ENCODE results near the gene HRH3.
A peak's percentile ranks its signal among the peaks of the same experiment; 100 is the strongest.

DNA sequence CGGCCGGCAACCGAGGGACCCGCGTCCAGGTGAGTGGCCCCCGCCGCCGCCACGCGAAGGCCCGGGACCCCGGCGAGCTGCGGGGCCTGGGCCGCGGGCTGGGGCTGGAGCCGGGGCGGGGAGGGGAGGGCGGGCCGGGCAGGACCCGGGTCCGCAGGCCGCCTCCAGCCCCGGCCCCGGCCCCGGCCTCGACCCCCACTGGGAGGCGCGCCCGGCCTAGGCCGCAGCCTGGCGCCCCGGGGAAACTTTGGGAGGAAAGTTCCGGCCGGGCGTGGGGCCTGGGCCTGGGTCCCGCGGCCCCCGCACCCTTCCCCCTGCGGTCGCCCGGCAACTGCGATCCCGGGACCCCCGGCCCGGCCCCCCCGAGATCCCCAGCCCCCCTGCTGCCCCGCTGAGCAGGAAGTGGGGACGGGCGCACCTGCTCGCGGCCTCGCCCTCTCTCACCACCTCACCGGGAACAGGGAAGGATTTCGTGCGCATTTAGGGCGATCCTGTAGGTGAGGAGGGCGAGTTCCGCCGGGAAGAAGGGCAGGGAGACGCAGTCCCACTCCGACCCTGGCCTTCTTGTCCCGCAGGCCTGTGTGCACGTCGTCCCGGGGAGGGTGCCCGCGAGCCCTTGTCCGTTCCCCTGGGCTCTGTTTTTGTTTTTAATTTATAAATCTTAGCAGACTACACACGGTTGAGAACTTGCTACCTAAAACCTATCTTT, 18.6 kb upstream of the HRH3 start:
- no peak for TF ChIP-seq POLR2A (IDR thresholded peaks at IDR 0.05)
- no peak for TF ChIP-seq CTCF (IDR thresholded peaks at IDR 0.05)
- peak in 1 of 3 donors; percentile 33 for TF ChIP-seq POLR2AphosphoS5 (IDR thresholded peaks at IDR 0.05)
- no peak for TF ChIP-seq EP300 (IDR thresholded peaks at IDR 0.05)
